Activated naive CD4-positive, alpha-beta T cell treated with anti-CD3 and anti-CD28 coated beads, Interleukin-2, amount 10 ng/mL, durations not matched to agents 7 days and 5 days (primary cell): ENCODE measurements around the gene HNRNPUL2.
"Not testable (repeated sequence)": the region's sequence is repeated elsewhere in the genome, so short reads cannot be mapped to it uniquely, and the experiment has no call there.

Source experiments
- CTCF ChIA-PET: fragments of 350-600 bp; sonication (Branson Sonifier 250); formaldehyde crosslinking; loops from one replicate; lab custom pipeline; 2021; ENCODE audit warnings: antibody characterized with exemption; lab: Charles Lee
- DNase-seq: peaks from one replicate; pipeline ENCODE4 v3.0.0-alpha.2; 2020
- H3K27ac Mint-ChIP-seq: one replicate; pipeline ENCODE4 v1.8.0; 2021; ENCODE audit warnings: mild to moderate bottlenecking, moderate library complexity, mixed read lengths
- H3K27me3 Mint-ChIP-seq: one replicate; pipeline ENCODE4 v1.8.0; 2021; ENCODE audit warnings: mild to moderate bottlenecking, mixed read lengths
- H3K36me3 Mint-ChIP-seq: one replicate; pipeline ENCODE4 v1.8.0; 2021; ENCODE audit warnings: mixed read lengths
- H3K4me1 Mint-ChIP-seq: one replicate; pipeline ENCODE4 v1.8.0; 2021; ENCODE audit warnings: mixed read lengths
- H3K4me3 Mint-ChIP-seq: one replicate; pipeline ENCODE4 v1.8.0; 2021; ENCODE audit warnings: mild to moderate bottlenecking, moderate library complexity, mixed read lengths
- H3K9me3 Mint-ChIP-seq: one replicate; pipeline ENCODE4 v1.8.0; 2021; ENCODE audit warnings: mixed read lengths

The HNRNPUL2 gene

DNA sequence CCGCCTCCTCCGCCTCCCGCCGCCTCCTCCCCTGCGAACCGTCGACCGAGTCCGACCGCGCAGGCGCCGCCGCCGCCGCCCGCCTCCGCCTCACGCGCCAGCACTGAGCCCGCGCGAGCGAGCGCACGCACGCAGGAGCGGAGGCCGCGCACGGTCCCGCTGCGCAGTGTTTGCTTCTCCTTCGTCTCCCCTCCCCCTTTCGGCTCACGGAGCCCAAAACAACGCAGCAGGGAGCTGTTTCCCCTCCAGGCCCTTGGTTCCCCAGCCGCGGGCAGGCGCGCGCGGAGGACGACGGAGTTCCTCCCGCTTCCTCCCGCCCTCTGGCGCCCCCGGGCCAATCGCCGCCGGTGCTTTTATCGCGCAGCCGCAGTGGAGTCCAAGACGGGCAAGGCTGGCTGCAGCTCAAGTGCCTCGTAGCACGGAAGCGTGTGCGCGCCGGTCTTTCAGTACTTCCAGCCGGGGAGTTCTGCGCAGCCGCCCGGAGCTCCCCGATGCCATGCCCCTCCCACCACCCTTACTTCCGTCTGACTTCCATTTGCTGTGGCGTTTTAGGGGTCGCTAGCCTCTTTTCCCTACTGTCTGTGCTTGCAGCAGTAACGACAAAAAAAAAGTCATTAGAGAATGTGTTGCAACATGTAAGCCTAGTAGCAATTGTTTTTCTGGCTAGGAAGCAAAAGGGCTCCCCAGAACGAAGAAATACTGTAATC, at the start of gene HNRNPUL2:
Gene HNRNPUL2 (minus strand): TSS at position 293 of the 707 bp plus-strand sequence. CDS start 301 bp downstream, outside the sequence.
- DNase-seq = peak; percentile 99

DNA sequence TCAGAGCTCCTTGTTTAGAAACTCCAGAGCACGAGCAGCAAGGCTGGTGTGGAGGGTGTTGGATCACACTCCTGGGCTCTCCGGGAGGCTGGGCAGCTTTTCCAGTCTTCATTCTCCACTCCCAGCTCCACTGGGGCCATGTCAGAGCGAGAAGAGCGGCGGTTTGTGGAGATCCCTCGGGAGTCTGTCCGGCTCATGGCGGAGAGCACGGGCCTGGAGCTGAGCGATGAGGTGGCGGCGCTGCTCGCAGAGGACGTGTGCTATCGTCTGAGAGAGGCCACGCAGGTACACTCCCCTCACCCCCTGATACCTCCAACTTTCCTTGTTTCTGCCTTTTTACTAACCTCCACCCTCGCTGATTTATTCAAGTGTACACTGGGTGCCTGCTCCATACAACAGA, 48.4 kb upstream of the HNRNPUL2 start:
- peaks cover 24% of the 10 kb centered on the region for H3K36me3 Mint-ChIP-seq
- no peaks in the 10 kb centered on the region for H3K9me3 Mint-ChIP-seq
- CTCF ChIA-PET = interaction anchor here (1.6 to 10.4 kb wide), 2 partner anchors 11 to 48 kb away, joined by 4 to 65 read pairs; partner anchors contain the start of genes HNRNPUL2 and TMEM179B
- no peak overlapping the region for H3K4me3 Mint-ChIP-seq
- no peaks in the 10 kb centered on the region for H3K27me3 Mint-ChIP-seq
- H3K4me1 Mint-ChIP-seq = peaks cover 27% of the 10 kb centered on the region
- H3K27ac Mint-ChIP-seq = no peak overlapping the region
- DNase-seq = no peak

More for the DNA sequence above, at the start of gene HNRNPUL2:
- peak within 1 kb of the TSS; percentile 99 for H3K27ac Mint-ChIP-seq
- H3K9me3 Mint-ChIP-seq = no peaks in the 10 kb centered on the region
- CTCF ChIA-PET = interaction anchor here (0.8 to 1.3 kb wide), 4 partner anchors 21 to 48 kb away, joined by 3 to 4 read pairs (median 3); no protein-coding TSS in a partner anchor
- H3K4me1 Mint-ChIP-seq = peaks cover 54% of the 10 kb centered on the region
- peaks cover 3% of the 10 kb centered on the region for H3K27me3 Mint-ChIP-seq
- peak within 1 kb of the TSS; percentile 94 for H3K4me3 Mint-ChIP-seq
- peaks cover 59% of the 10 kb centered on the region for H3K36me3 Mint-ChIP-seq

DNA sequence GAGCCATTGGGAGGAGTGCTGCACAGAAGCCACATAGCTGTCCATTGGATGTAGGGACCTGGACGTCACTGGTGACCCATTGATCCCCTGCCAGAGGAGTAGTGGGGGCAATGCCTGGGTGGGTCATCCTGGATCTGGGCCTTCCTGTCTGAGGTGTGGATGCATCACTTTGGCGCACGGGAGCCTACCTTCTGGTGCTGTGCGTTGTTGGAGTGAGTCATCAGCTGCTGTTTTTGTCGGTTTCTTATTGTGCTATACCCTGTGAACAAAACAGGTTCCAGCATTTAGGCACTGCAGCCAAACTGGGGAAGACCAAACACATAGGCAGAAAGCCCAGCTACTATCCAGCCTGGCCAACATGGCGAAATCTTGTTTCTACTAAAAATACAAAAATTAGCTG, 47.1 kb upstream of the HNRNPUL2 start:
- peaks cover 25% of the 10 kb centered on the region for H3K36me3 Mint-ChIP-seq
- H3K4me3 Mint-ChIP-seq = no peak overlapping the region

DNA sequence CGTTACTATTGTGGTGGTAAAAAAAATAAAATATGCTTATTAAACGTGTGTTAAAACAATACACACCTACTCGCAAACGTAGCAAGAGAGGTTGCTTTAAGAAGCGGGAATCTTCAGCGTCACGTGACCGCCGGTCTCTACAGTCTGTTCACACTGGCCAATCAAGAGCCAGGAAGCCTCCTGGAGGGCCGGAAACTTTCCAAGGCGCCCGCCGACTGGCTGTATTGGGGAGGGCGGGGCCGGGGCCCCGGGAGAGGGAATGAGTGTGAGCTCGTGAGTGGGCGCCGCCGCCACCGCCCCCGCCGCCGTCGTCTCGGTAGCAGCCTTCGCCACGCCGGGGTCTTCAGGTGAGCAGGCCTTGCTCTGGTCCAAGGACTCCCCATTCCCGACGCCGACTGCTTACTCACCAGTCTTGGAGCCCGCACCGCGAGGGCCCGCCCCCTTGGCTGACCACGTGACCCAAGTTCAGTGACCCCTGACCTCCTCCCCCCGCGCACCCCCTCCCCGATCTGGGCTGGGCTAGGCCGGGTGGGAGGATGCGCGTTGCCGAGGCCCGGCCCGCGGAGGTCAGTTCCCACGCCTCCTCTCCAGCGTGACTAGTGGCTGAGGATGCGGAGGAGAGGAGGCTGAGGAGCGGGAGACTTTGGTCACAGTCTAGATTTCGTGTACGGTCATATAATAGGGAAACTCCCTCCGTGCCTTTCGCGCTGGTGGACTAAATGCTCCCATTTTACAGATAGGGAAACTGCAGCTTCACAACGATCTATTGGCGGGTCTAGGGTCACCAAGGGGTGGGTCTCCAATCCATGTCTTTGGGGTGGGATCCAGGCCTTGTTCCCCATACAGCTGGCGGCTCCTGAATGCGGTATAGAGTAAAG, 44.1 kb upstream of the HNRNPUL2 start, which contains the start of gene TAF6L:
Gene TAF6L (plus strand): TSS at position 253 of the 878 bp plus-strand sequence. CDS start 4,388 bp downstream, outside the sequence.
- Mint-ChIP-seq H3K27ac (peak within 1 kb of the TSS; percentile 94), H3K36me3 (peaks cover 19% of the 10 kb centered on the region), H3K4me3 (peak within 1 kb of the TSS; percentile 90), H3K27me3 (no peaks in the 10 kb centered on the region), H3K9me3 (no peaks in the 10 kb centered on the region), H3K4me1 (peaks cover 36% of the 10 kb centered on the region)
- DNase-seq = peak; percentile 97
- CTCF ChIA-PET = interaction anchor here (0.6 to 10.4 kb wide), 5 partner anchors 9 to 107 kb away, joined by 3 to 65 read pairs (median 10); partner anchors contain the start of genes C11orf98, CSKMT, POLR2G and TMEM179B

More for the DNA sequence above, 47.1 kb upstream of the HNRNPUL2 start:
- no peak overlapping the region for H3K27ac Mint-ChIP-seq
- peaks cover 39% of the 10 kb centered on the region for H3K4me1 Mint-ChIP-seq
- no peak for DNase-seq
- H3K27me3 Mint-ChIP-seq = no peaks in the 10 kb centered on the region
- CTCF ChIA-PET = interaction anchor here (10.4 kb wide), 1 partner anchor 12 kb away, joined by 65 read pairs; the partner anchor contains the start of gene TMEM179B
- H3K9me3 Mint-ChIP-seq = no peaks in the 10 kb centered on the region

DNA sequence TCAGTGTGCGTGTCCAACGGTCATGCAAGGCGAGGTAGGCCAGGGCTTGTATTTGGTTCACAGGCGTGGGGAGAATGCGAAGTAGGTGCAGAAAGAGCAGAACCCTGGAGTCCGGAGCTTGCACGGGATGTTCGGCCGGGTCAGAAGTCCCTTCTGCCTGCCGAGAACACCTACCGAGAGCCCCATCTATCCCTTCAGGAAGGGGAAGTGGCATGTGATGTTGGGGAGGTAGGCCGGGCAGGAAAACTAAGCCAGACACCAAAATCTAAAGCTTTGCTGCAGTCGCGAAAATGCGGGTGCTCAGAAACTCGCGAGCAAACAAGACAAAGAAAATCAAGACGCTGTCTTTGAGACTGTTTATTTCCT, 43.5 kb upstream of the HNRNPUL2 start:
- Mint-ChIP-seq H3K36me3 (peaks cover 18% of the 10 kb centered on the region), H3K4me1 (peaks cover 36% of the 10 kb centered on the region), H3K4me3 (peak overlapping the region; percentile 90), H3K27me3 (no peaks in the 10 kb centered on the region), H3K27ac (peak overlapping the region; percentile 94), H3K9me3 (no peaks in the 10 kb centered on the region)
- peak; percentile 47 for DNase-seq
- CTCF ChIA-PET = interaction anchor here (0.6 to 10.4 kb wide), 5 partner anchors 9 to 106 kb away, joined by 3 to 65 read pairs (median 10); partner anchors contain the start of genes C11orf98, CSKMT, POLR2G and TMEM179B

DNA sequence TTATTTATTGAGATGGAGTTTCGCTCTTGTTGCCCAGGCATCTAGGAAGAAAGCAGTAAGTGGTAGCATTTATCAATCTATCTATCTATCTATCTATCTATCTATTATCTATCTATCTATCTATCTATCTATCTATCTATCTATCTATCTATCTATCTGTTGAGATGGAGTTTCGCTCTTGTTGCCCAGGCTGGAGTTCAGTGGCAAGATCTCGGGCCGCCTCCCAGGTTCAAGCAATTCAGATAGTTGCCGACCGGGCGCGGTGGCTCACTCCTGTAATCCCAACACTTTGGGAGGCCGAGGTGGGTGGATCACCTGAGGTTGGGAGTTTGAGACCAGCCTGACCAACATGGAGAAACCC, 33.6 kb upstream of the HNRNPUL2 start:
- Mint-ChIP-seq H3K36me3 (peaks cover 16% of the 10 kb centered on the region), H3K4me3 (peak overlapping the region; percentile 96), H3K4me1 (peaks cover 23% of the 10 kb centered on the region), H3K27ac (peak overlapping the region; percentile 94)
- H3K27me3 Mint-ChIP-seq, H3K9me3 Mint-ChIP-seq: not testable (repeated sequence)
- CTCF ChIA-PET = interaction anchor here (0.7 to 2.2 kb wide), 3 partner anchors 15 to 32 kb away, joined by 3 to 9 read pairs (median 3); partner anchors contain the start of genes TMEM179B and TTC9C
- peak; percentile 33 for DNase-seq

DNA sequence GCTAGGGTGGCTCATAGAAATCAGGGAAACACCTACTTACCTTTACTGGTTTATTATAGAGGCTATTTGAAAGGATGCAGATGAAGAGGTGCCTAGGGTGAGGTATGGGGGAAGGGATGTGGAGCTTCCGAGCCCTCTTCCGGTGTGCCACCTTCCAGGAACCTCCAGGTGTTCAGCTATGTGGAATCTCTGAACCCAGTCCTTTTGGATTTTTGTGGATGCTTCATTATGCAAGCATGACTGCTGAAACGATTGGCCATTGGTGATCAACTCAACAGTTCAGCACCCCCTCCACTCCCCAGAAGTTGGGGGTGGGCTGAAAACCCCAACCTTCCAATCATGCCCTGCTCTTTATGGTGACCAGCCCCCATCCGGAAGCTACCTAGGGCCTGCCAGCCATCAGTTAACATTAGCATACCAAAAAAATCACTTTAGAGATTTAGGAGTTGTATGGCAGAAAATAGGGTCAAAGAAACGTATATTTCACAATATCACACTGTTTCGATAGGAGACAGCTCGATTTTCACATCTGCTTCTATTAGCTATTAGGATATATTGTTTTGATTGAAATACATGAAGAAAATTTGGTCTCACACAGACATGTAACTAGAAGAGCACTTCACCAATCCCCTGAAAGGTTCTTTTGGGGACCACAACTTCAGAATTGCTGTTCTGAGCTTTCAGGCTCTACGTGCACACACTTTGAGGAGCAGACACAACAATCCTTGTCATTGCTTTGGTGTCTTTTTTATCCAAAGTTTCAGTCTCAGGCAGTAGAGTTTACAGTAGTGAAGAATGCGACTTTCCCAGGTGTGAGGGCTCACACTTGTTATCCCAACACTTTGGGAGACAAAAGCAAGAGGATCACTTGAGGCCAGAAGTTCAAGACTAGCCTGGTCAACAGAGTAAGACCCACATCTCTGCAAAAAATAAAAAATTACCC, 30.9 kb upstream of the HNRNPUL2 start:
- no peaks in the 10 kb centered on the region for H3K9me3 Mint-ChIP-seq
- no peak for DNase-seq
- H3K27ac Mint-ChIP-seq = no peak overlapping the region
- peaks cover 29% of the 10 kb centered on the region for H3K4me1 Mint-ChIP-seq
- no peak overlapping the region for H3K4me3 Mint-ChIP-seq
- peaks cover 8% of the 10 kb centered on the region for H3K27me3 Mint-ChIP-seq
- CTCF ChIA-PET = interaction anchor here (2.5 kb wide), 1 partner anchor 11 kb away, joined by 19 read pairs; the partner anchor contains the start of gene TAF6L
- H3K36me3 Mint-ChIP-seq = peaks cover 10% of the 10 kb centered on the region

DNA sequence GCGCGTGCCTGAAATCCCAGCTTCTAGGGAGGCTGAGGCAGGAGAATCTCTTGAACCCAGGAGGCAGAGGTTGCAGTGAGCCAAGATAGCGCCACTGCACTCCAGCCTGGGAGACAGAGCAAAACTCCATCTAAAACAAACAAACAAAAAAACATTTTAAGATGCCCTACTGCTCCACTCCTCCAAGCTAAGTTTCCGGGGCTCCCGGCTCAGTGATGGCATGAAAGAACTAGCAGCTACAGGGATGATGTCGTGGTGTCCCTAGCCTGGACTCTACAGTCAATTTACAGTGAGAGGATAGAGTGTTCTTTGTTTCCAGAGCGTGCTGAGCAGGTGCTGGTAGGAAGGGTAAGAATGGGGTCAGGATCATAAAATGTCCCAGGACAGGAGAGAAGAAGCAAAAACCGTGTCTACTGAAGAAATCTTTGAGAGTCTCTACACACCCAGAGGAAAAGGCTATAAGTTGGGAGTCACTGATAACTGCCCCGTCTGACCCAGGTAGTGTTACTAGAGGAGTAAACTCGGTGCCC, 27.9 kb upstream of the HNRNPUL2 start:
- Mint-ChIP-seq H3K36me3 (peaks cover 6% of the 10 kb centered on the region), H3K27ac (peak overlapping the region; percentile 71)

DNA sequence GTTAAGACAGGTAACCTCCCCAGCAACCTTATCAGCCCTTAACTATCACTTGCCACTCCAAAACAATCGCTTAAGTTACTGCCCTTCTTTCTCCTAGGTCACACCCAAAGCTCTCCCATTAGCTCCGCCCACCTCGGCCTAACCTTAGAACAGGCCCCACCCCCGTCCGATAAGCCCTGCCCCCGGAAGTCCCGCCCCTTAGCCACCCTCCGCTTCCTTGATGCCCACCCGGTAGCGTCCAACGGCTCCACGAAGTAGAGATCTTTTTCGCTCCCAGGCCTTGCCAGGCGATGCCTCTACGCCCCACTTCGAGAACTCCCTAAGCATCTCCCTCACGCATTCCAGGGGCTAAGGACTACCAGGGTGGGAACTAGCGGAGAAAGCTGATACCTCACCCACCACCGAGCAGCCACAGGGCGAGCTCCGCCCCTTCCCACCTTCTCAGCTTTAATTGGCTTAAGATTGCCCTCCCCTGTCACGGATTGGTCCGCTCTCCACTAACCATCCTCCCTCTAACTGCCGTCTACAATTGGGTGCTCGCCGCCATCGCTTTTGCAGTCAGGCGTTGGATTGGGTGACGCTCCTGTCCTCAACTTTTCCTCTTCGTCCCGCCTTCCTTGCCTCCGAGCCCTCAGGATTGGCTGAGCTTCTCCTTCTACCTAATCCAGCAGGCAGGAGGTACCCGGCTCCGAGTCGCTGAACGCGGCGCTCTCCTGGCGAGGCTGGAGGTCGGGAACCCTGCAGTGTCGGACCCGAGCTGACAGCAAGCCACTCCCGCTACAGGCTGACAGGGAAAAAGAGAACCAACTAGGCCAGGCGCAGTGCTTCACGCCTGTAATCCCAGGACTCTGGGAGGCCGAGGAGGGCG, 26.7 kb upstream of the HNRNPUL2 start, which contains the start of gene ZBTB3:
Gene ZBTB3 (minus strand): TSS at position 425 of the 868 bp plus-strand sequence. CDS start 496 bp downstream, outside the sequence.
- DNase-seq = peak; percentile 98
- H3K9me3 Mint-ChIP-seq = no peaks in the 10 kb centered on the region
- H3K4me1 Mint-ChIP-seq = peaks cover 35% of the 10 kb centered on the region
- peak within 1 kb of the TSS; percentile 87 for H3K4me3 Mint-ChIP-seq
- peaks cover 9% of the 10 kb centered on the region for H3K36me3 Mint-ChIP-seq
- H3K27me3 Mint-ChIP-seq = peaks cover 8% of the 10 kb centered on the region
- CTCF ChIA-PET = interaction anchor here (0.6 to 2.5 kb wide), 9 partner anchors 8 to 212 kb away, joined by 3 to 11 read pairs (median 4); partner anchors contain the start of gene POLR2G
- peak within 1 kb of the TSS; percentile 94 for H3K27ac Mint-ChIP-seq

More for the DNA sequence above, 27.9 kb upstream of the HNRNPUL2 start:
- Mint-ChIP-seq H3K9me3 (no peaks in the 10 kb centered on the region), H3K4me3 (peak overlapping the region; percentile 47), H3K27me3 (peaks cover 8% of the 10 kb centered on the region), H3K4me1 (peaks cover 26% of the 10 kb centered on the region)
- CTCF ChIA-PET = interaction anchor here (1.5 to 2.5 kb wide), 2 partner anchors 31 to 213 kb away, joined by 3 to 11 read pairs; no protein-coding TSS in a partner anchor
- no peak for DNase-seq

DNA sequence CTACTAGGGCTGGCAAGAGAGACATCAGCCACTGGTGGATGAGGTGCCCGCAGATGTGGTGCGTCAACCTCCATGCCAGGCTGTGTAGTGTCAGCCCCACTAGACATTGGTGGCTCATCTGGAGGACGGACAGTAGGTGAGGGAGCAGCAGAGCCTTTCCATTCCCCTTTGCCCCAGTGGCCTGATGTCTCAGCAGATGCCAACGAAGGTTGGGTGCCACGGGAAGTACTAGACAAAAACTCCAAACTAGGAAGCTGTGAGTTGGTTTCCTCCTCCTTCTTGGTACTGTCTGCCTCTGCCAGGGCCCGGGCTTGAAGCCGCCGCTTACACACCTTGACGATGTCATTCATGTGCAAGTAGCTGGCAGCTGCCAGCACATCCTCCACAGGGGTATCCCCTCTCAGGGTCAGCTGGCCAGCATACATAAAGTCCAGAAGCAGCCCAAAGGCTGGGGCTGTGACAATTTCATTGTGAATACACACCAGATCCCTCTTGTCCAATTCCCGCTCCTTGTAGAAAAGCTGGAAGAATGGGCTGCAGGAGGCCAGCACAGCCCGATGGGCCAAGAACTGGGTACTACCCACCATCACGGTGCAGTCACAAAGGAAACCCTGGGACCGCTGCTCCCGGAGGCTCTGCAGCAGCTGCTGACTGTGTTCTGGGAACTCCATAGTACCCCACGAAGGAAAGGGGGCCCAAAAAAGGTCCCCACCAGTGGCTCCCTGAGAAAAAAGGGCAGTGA, 25.9 kb upstream of the HNRNPUL2 start:
- Mint-ChIP-seq H3K27me3 (peaks cover 4% of the 10 kb centered on the region), H3K27ac (peak overlapping the region; percentile 94), H3K36me3 (peaks cover 12% of the 10 kb centered on the region), H3K4me1 (peaks cover 38% of the 10 kb centered on the region), H3K4me3 (peak overlapping the region; percentile 87), H3K9me3 (no peaks in the 10 kb centered on the region)
- CTCF ChIA-PET = interaction anchor here (0.9 to 2.5 kb wide), 6 partner anchors 9 to 211 kb away, joined by 3 to 11 read pairs (median 4); partner anchors contain the start of gene POLR2G
- no peak for DNase-seq

DNA sequence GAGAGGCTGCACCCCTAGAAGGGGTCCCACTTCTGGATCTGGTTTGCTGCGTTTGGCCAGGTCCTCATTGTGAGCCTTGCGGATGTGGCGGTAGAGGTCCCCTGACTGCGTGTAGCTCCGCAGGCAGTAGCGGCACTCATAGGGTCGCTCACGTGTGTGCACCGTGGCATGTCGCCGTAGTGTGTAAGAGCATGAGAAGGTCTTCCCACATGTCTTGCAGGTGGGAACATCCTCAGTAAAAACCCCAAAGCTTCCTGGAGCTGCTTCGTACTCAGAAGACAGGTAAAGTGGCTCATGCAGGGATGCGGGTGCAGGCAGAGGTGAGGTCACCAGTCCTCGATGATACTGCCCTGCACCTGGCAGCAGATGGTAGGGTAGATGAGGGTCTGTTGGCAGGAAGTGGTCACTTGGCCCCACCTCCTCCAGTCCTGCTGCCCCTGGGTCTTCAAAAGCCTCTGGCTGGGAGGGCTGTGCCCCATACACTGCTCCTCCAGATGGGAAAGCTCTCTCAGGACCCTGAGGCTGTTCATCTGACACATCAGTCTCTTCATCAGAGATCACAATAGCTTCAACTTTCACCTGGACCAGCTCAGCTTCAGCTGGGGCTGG, 25.0 kb upstream of the HNRNPUL2 start:
- CTCF ChIA-PET = interaction anchor here (0.6 kb wide), 1 partner anchor 167 kb away, joined by 3 read pairs; no protein-coding TSS in a partner anchor

More for the DNA sequence above, 25.0 kb upstream of the HNRNPUL2 start:
- Mint-ChIP-seq H3K9me3 (no peaks in the 10 kb centered on the region), H3K27ac (peak overlapping the region; percentile 63), H3K27me3 (peaks cover 2% of the 10 kb centered on the region), H3K4me1 (peaks cover 38% of the 10 kb centered on the region), H3K4me3 (peak overlapping the region; percentile 87), H3K36me3 (peaks cover 12% of the 10 kb centered on the region)
- no peak for DNase-seq
